K562 (cell line): ENCODE measurements around the gene TRPC4. TPM values are rescaled to one million over a fixed set of nuclear protein-coding genes. Genes with fewer than 3 reads are reported as not detected.

Source experiments
- ATAC-seq: fragments of 200-7000 bp; cut with Tn5 transposase; 3 replicates; pipeline ENCODE4 v1.9.1; 2020; ENCODE audit warnings: moderate library complexity
- BruUV-seq: library from RNA; stranded (reverse); fragments of 400-500 nt; replicated peaks from 2 replicates; lab custom pipeline; 2021; lab: Mats Ljungman, UMichigan
- CTCF ChIA-PET: fragments of 300-600 bp; formaldehyde crosslinking; extraction: SDS; loops from one replicate; lab custom pipeline; 2021; ENCODE audit warnings: low intra/inter-chr PET ratio; lab: Yijun Ruan, JAX
- POLR2A ChIA-PET: fragments of 300-600, 350-650 bp; sonication (Branson Sonifier 250); formaldehyde crosslinking; extraction: SDS; loops from one replicate; lab custom pipeline; 2021; ENCODE audit warnings: antibody characterized with exemption, inconsistent platforms; lab: Yijun Ruan, JAX
- DNase-seq, 4 experiments: peaks; one replicate each; pipeline versions ENCODE4 v3.0.0 to v3.0.0-alpha.2; 2011 to 2018; ENCODE audit warnings: low spot score in 3 of 4, mixed read lengths in 3 of 4; ENCODE audit errors: extremely low read depth in 1 of 4
- FAIRE-seq: peaks from 2 replicates; lab custom pipeline; 2011; peaks lifted over from hg19 to GRCh38; lab: Jason Lieb, UNC
- H2AFZ ChIP-seq: 2 replicates; pipeline ENCODE4 v1.6.0; 2011; ENCODE audit warnings: low read depth, low read length, control low read depth, inconsistent platforms
- H3K27ac ChIP-seq: fragments of 200-600 bp; 3 replicates; pipeline ENCODE4 v1.8.0; 2011; ENCODE audit warnings: low read depth, mild to moderate bottlenecking, control low read depth, inconsistent platforms, low read length, moderate library complexity, mixed read lengths; ENCODE audit errors: extremely low read depth
- H3K27me3 ChIP-seq, 2 experiments: fragments of 300-600 bp in 1 of 2; 2 replicates in 1 of 2; 3 replicates in 1 of 2; pipeline versions ENCODE4 v1.6.0 to v1.8.0; 2011; ENCODE audit warnings: inconsistent platforms in 2 of 2, low read length in 2 of 2, mild to moderate bottlenecking in 1 of 2, mixed read lengths in 1 of 2, moderate library complexity in 1 of 2; ENCODE audit not compliant: control insufficient read depth in 2 of 2, insufficient read depth in 2 of 2
- H3K36me3 ChIP-seq: fragments of 300-600 bp; 3 replicates; pipeline ENCODE4 v1.8.0; 2011; ENCODE audit warnings: mild to moderate bottlenecking, low read length, inconsistent platforms; ENCODE audit not compliant: control insufficient read depth, insufficient read depth
- H3K4me1 ChIP-seq, 2 experiments: fragments of 200-600 bp in 1 of 2; replicated peaks in 1 of 2; 2 replicates in 1 of 2; 3 replicates in 1 of 2; pipeline versions ENCODE4 v1.5.1 to v1.8.0; 2011; ENCODE audit warnings: inconsistent platforms in 2 of 2, low read length in 2 of 2, mild to moderate bottlenecking in 1 of 2, mixed read lengths in 1 of 2, moderate library complexity in 1 of 2; ENCODE audit not compliant: control insufficient read depth in 2 of 2, insufficient read depth in 2 of 2
- H3K4me2 ChIP-seq: 2 replicates; pipeline ENCODE4 v1.6.1; 2011; ENCODE audit warnings: low read length, control low read depth, inconsistent platforms, mixed read lengths; ENCODE audit not compliant: insufficient read depth
- H3K4me3 ChIP-seq: fragments of 200-600 bp; sonication (generic), shearing (Covaris generic); 2 replicates; pipeline ENCODE4 v1.5.1; 2016; ENCODE audit warnings: control low read depth, inconsistent platforms
- H3K79me2 ChIP-seq: fragments of 200-600 bp; 3 replicates; pipeline ENCODE4 v1.8.0; 2011; ENCODE audit warnings: low read length, inconsistent platforms; ENCODE audit not compliant: control insufficient read depth, insufficient read depth
- H3K9ac ChIP-seq, 2 experiments: 2 replicates each; pipeline versions ENCODE4 v1.6.0 to v1.6.1; 2011; ENCODE audit warnings: low read depth in 2 of 2, low read length in 2 of 2, control low read depth in 1 of 2, inconsistent platforms in 1 of 2, mild to moderate bottlenecking in 1 of 2, mixed read lengths in 1 of 2; ENCODE audit not compliant: insufficient read depth in 1 of 2
- H3K9me1 ChIP-seq: one replicate; pipeline ENCODE4 v1.6.0; 2011; ENCODE audit warnings: inconsistent platforms, mild to moderate bottlenecking, low read length, moderate library complexity; ENCODE audit not compliant: control insufficient read depth, insufficient read depth
- H3K9me3 ChIP-seq: replicated peaks from 2 replicates; pipeline ENCODE4 v1.5.1; 2011; ENCODE audit warnings: low read depth, low read length, inconsistent platforms; ENCODE audit not compliant: control insufficient read depth, insufficient read depth
- H4K20me1 ChIP-seq: replicated peaks from 2 replicates; pipeline ENCODE4 v1.6.1; 2011; ENCODE audit warnings: low read length, inconsistent platforms, mixed read lengths; ENCODE audit not compliant: control insufficient read depth, insufficient read depth
- BACH1 ChIP-seq: fragments of 200-800 bp; sonication (Bioruptor generic); IDR thresholded peaks from 2 replicates; pipeline ENCODE4 v1.6.1; 2016; ENCODE audit warnings: missing genetic modification characterization, missing compliant biosample characterization
- ILF3 ChIP-seq: fragments of 450-650 bp; IDR thresholded peaks from 2 replicates; pipeline ENCODE4 v1.6.1; 2018; ENCODE audit warnings: antibody characterized with exemption, mild to moderate bottlenecking, moderate library complexity, borderline replicate concordance
- KDM5B ChIP-seq: fragments of 200-600 bp; sonication (generic); IDR thresholded peaks from 2 replicates; pipeline ENCODE4 v1.6.1; 2012; ENCODE audit warnings: low read depth, mild to moderate bottlenecking, moderate library complexity, low read length, control low read depth, inconsistent platforms; ENCODE audit not compliant: insufficient replicate concordance
- POLR2B ChIP-seq: fragments of 450-650 bp; IDR thresholded peaks from 2 replicates; pipeline ENCODE4 v1.6.1; 2018; ENCODE audit warnings: low read depth; ENCODE audit not compliant: partially characterized antibody
- PRMT5 ChIP-seq: sonication (generic); formaldehyde crosslinking; IDR thresholded peaks from 2 replicates; pipeline ENCODE4 v1.5.0; 2020; ENCODE audit warnings: missing genetic modification reagents
- PYGO2 ChIP-seq: fragments of 450-650 bp; IDR thresholded peaks from 2 replicates; pipeline ENCODE4 v1.6.1; 2016; ENCODE audit warnings: mild to moderate bottlenecking, missing genetic modification characterization, moderate library complexity, missing compliant biosample characterization
- SRSF7 ChIP-seq: fragments of 200-400 bp; formaldehyde crosslinking; optimal IDR thresholded peaks from 2 replicates; pipeline ENCODE3; 2017; ENCODE audit warnings: mild to moderate bottlenecking, low read depth, low read length
- TCF3 ChIP-seq: sonication (generic); formaldehyde crosslinking; IDR thresholded peaks from 2 replicates; pipeline ENCODE4 v1.4.0; 2020; ENCODE audit warnings: mild to moderate bottlenecking, missing genetic modification reagents
- THRAP3 ChIP-seq: fragments of 450-650 bp; IDR thresholded peaks from 2 replicates; pipeline ENCODE4 v1.6.1; 2016; ENCODE audit warnings: mild to moderate bottlenecking, inconsistent platforms, borderline replicate concordance
- U2AF2 ChIP-seq: fragments of 200-400 bp; formaldehyde crosslinking; optimal IDR thresholded peaks from 2 replicates; pipeline ENCODE3; 2017; ENCODE audit warnings: low read depth, mild to moderate bottlenecking, low read length
- WGBS: fragments of 100-300 bp; shearing (Covaris generic); methylation state at CpG from one replicate; pipeline ENCODE4 v1.1.6; 2016; ENCODE audit warnings: low coverage, mixed read lengths; ENCODE audit not compliant: insufficient coverage; ENCODE audit errors: missing lambda C conversion rate; 5-methylcytosine and 5-hydroxymethylcytosine counted together
- in situ Hi-C: fragments of 300-500 bp; cut with MboI; formaldehyde crosslinking; loops from 4 replicates; pipeline ENCODE4 v1.15.0; 2018; ENCODE audit warnings: inconsistent platforms, mixed read lengths
- intact Hi-C: fragments of 100-400 bp; cut with micrococcal nuclease; formaldehyde crosslinking; loops from 2 replicates; pipeline ENCODE4 v1.14.2; 2022
- polyA plus RNA-seq, 8 experiments: library from polyadenylated mRNA; depleted of rRNA in 4 of 8; stranded (reverse) in 5 of 8; unstranded in 3 of 8; fragments of >200 nt; fragmentation: Nextera tagmentation in 2 of 8; fragmentation: Illumina TruSeq in 1 of 8; extraction: Ambion mirVana in 2 of 8; extraction: Trizol in 1 of 8; gene quantifications; 2 replicates each; pipeline versions ENCODE4 v1.2.1 to v1.2.3, GENCODE V29; 2011 to 2014; ENCODE audit warnings: inconsistent platforms in 1 of 8, missing spikeins in 1 of 8
- total RNA-seq, 7 experiments: library from RNA; depleted of rRNA in 6 of 7; stranded (reverse); fragments of >200 nt in 6 of 7; fragmentation: Illumina TruSeq in 2 of 7; extraction: Trizol in 2 of 7; gene quantifications; 2 replicates each; pipeline versions ENCODE4 v1.2.1 to v1.2.3, GENCODE V29; 2011 to 2021; ENCODE audit warnings: low replicate concordance in 1 of 7
- TF ChIP-seq, protein P1 (sequence below): sonication (generic); formaldehyde crosslinking; IDR thresholded peaks from 2 replicates; pipeline ENCODE4 v1.8.0; 2022; ENCODE audit warnings: mild to moderate bottlenecking, missing genetic modification reagents

Gene TRPC4
- total and polyA plus RNA-seq, 9 of the 15 experiments (the other 6 are each of a cell fraction or from before 2014, with no cell fraction given): 0.03 to 0.04 TPM; not detected in 7

DNA sequence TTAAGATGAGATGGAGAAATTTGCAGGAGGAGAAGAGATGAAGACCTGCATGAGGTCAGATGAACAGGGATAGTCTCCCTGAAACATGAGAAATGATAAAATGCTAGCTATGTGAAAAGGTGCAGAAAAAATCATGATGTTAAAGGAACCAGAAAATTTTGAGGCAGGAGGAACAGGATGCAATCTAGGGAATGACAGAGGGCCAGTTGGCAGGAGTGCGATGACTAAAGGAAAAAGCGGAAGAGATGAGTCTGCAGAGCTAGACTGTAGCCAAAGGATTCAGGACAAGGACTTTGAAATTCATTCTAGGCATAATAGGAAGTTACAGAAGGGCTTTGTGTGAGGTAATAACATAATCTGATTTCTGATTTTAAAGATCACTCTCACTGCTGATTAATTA is 77.9 kb downstream of the TRPC4 start:
- Histone ChIP-seq H3K9me3 (no peaks in the 10 kb centered on the region), H3K79me2 (no peaks in the 10 kb centered on the region), H3K4me3 (no peak overlapping the region), H3K9ac (no peak overlapping the region), H3K4me2 (no peak overlapping the region), H4K20me1 (no peaks in the 10 kb centered on the region), H2AFZ (no peak overlapping the region), H3K36me3 (no peaks in the 10 kb centered on the region), H3K9me1 (no peaks in the 10 kb centered on the region), H3K4me1 (no peaks in the 10 kb centered on the region), H3K27ac (no peak overlapping the region), H3K27me3 (no peaks in the 10 kb centered on the region)
- 13% methylated on average over 2 of the region's 2 CpGs for WGBS
- DNase-seq: no peak
- ATAC-seq: no peak
- in situ Hi-C loops: no loop called here
- BruUV-seq: no TSS peak
- POLR2A ChIA-PET: no interaction called here
- intact Hi-C loops: no loop called here
- FAIRE-seq: no peak
- TF ChIP-seq SRSF7 (no peak), KDM5B (no peak)
- CTCF ChIA-PET: no interaction called here

DNA sequence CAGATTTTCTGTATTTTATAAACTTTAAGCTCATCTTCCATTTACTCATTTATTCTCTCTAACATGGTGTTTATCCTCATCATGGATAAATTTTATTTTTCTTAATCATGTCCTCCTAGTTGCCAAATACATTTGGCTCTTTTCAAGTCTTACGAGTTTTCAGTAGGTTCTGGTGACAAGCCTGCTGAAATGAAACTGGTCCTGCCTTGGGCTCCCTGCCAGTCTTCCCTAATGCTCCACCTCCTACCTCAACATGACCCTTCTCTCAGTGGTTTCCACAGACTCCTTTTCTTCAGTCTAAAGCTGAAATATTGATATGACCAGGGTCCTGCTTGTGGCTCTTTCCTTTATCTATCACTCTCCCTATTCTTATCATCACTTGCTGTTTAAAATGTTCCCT is 81.2 kb downstream of the TRPC4 start:
- ChIA-PET POLR2A (no interaction called here), CTCF (no interaction called here)
- H3K27ac ChIP-seq: no peak overlapping the region
- ATAC-seq (no peak), DNase-seq (no peak), FAIRE-seq (no peak)
- no peaks in the 10 kb centered on the region for H3K36me3 ChIP-seq
- no peaks in the 10 kb centered on the region for H3K27me3 ChIP-seq
- in situ Hi-C loops (no loop called here), intact Hi-C loops (no loop called here)
- no peaks in the 10 kb centered on the region for H3K4me1 ChIP-seq
- no peak overlapping the region for H3K4me2 ChIP-seq
- H3K79me2 ChIP-seq: no peaks in the 10 kb centered on the region
- no peaks in the 10 kb centered on the region for H3K9me3 ChIP-seq
- no peak for TF ChIP-seq ILF3
- TF ChIP-seq, protein P1, sequence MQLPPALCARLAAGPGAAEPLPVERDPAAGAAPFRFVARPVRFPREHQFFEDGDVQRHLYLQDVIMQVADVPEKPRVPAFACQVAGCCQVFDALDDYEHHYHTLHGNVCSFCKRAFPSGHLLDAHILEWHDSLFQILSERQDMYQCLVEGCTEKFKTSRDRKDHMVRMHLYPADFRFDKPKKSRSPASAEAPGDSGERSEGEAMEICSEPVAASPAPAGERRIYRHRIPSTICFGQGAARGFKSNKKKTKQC (CRISPR knock-in tag): no peak
- no peak for TF ChIP-seq TCF3
- TF ChIP-seq PRMT5 (CRISPR knock-in tag): no peak
- TF ChIP-seq U2AF2: no peak
- TF ChIP-seq THRAP3: no peak
- TF ChIP-seq PYGO2 (tag): no peak
- TF ChIP-seq BACH1 (tag): no peak
- no peak for TF ChIP-seq POLR2B
- TF ChIP-seq, all 486 proteins: peak for 0
- no peak overlapping the region for H2AFZ ChIP-seq
- H3K9ac ChIP-seq: no peak overlapping the region
- H3K4me3 ChIP-seq: no peak overlapping the region
- no peaks in the 10 kb centered on the region for H4K20me1 ChIP-seq
- H3K9me1 ChIP-seq: no peaks in the 10 kb centered on the region
- no TSS peak for BruUV-seq
- 0% methylated on average over 1 of the region's 1 CpG for WGBS
